ENCODE data around the gene ABHD2. TPM values are rescaled to one million over a fixed set of nuclear protein-coding genes. Genes with fewer than 3 reads are reported as not detected.

The ABHD2 gene
- total RNA-seq, 2 donors from 2014 or later: 88.7 to 142 TPM

GRCh38 chr15:89177633-89178306 is 89.5 kb downstream of the ABHD2 start:
- DNase-seq (ENCODE audit: low spot score): no peak
- intact Hi-C loops (cut with DNase I): loop anchor here (2.0 to 5.0 kb wide), 3 partner anchors 120 to 270 kb away; no protein-coding TSS in a partner anchor

DNA sequence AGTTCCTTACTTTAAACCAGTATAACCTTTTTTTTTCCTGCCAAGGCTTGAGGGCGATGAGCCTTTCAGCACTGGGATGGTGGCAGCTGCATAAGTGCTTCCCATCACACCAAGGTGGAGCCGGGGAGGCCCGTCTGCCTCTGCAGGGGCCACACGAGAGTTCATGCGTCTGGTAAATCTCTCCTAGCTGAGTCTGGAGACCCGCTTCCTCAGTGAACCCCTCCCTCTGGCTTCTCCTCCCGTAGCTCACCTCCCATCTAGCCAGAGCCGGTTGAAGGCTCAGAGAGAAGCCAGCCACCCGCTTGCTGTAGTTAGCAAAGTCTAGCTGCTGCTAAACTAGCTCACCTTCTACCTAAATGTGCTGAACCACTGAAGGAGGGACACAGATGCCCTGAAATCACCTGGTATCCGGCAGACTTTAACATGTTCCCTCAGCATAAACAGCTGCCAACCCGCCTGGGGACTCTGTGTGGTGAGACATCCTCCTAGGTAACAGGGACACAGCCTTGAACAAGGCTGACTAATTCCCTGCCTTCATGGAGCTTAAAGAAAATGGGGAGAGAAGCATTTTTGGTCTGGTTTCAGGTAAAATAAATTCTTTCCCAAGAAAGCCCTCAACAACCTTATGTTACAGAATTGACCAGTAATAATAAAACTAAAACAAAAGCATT is 90.2 kb downstream of the ABHD2 start:
- intact Hi-C loops (cut with DNase I): loop anchor here (5.0 kb wide), 2 partner anchors 121 to 271 kb away; no protein-coding TSS in a partner anchor
- no peak for DNase-seq (ENCODE audit: low spot score)

GRCh38 chr15:89179966-89180875 is 92.0 kb downstream of the ABHD2 start:
- DNase-seq (ENCODE audit: low spot score): no peak
- intact Hi-C loops (cut with DNase I): loop anchor here (5.0 kb wide), 2 partner anchors 123 to 273 kb away; no protein-coding TSS in a partner anchor

- DNase-seq (ENCODE audit: low spot score): no peak
- intact Hi-C loops (cut with DNase I): no loop called here
Observed at GRCh38 chr15:89184357-89184756, 96.1 kb downstream of the ABHD2 start.

- intact Hi-C loops (cut with DNase I): no loop called here
- no peak for DNase-seq (ENCODE audit: low spot score)
Observed at GRCh38 chr15:89184886-89185526, 96.8 kb downstream of the ABHD2 start.

GRCh38 chr15:89186803-89187202 is 98.5 kb downstream of the ABHD2 start:
- intact Hi-C loops (cut with DNase I): no loop called here
- no peak for DNase-seq (ENCODE audit: low spot score)

- no peak for DNase-seq (ENCODE audit: low spot score)
- intact Hi-C loops (cut with DNase I): no loop called here
Observed at GRCh38 chr15:89187301-89187985, 99.2 kb downstream of the ABHD2 start.

GRCh38 chr15:89187986-89188514 is 99.8 kb downstream of the ABHD2 start:
- intact Hi-C loops (cut with DNase I): no loop called here
- DNase-seq (ENCODE audit: low spot score): no peak

DNA sequence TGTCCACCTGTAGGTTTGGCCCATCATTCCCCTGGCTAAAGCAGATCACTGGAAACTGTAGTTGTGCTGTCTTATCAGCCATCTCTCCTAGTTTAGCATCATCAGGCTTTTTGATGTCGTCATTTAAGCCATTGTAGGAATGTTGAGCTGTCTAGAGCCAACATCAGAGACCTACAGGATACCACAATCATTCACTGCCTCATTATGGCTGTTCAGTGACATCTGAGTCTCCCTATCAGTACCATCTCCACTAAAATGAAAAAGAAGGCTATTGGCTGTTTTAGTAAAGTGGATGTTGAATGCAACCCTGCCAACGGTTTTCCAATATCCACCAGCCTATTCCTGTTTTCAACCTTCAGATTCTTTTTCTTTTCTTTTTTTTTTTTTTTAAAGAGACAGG is 103.9 kb downstream of the ABHD2 start:
- no peak for DNase-seq (ENCODE audit: low spot score)
- intact Hi-C loops (cut with DNase I): no loop called here

DNA sequence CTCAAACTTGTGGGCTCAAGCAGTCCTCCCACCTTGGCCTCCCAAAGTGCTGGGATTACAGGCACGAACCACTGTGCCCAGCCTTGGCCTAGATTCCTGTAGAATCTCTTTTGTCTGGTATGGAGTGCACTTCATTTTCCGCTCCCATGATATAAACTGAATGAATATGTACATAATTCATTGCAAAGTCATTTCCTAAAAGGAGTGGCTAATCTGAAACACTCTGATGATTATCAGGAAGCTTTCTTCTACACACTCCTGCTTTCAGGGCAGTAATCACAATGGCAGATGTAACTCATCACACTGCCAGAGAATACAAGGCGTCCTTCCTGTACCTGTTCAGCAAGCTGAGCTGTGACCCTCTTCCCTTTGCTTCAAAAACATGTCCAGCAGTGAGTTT is 104.5 kb downstream of the ABHD2 start:
- intact Hi-C loops (cut with DNase I): no loop called here
- no peak for DNase-seq (ENCODE audit: low spot score)

GRCh38 chr15:89194608-89195007 is 106.4 kb downstream of the ABHD2 start:
- intact Hi-C loops (cut with DNase I): no loop called here

DNA sequence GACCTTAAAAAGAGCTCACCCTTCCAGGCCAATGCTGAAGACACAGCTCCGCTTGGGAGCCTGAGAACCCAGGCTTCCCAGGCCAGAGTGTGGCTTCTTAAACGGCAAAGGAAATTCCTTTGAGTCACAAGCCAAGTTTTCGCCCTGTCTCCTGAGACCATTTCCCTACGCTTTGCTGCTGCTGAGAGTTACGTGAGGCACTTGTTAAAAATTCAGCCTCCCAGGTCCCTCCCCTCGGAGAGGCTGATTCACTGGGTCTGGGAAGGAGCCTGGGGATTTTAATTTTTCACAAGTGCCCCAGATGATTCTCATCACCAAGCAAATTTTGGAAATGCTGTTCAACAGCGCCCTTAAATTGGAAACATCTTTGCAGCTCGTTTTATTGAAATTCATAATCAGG is 107.6 kb downstream of the ABHD2 start:
- no peak for DNase-seq (ENCODE audit: low spot score)
- intact Hi-C loops (cut with DNase I): no loop called here

More at GRCh38 chr15:89194608-89195007, 106.4 kb downstream of the ABHD2 start:
- no peak for DNase-seq (ENCODE audit: low spot score)

- intact Hi-C loops (cut with DNase I): no loop called here
- no peak for DNase-seq (ENCODE audit: low spot score)
Observed at GRCh38 chr15:89196241-89196640, 108.0 kb downstream of the ABHD2 start.

- no peak for DNase-seq (ENCODE audit: low spot score)
- intact Hi-C loops (cut with DNase I): no loop called here
Observed at GRCh38 chr15:89196994-89197393, 108.7 kb downstream of the ABHD2 start.

DNA sequence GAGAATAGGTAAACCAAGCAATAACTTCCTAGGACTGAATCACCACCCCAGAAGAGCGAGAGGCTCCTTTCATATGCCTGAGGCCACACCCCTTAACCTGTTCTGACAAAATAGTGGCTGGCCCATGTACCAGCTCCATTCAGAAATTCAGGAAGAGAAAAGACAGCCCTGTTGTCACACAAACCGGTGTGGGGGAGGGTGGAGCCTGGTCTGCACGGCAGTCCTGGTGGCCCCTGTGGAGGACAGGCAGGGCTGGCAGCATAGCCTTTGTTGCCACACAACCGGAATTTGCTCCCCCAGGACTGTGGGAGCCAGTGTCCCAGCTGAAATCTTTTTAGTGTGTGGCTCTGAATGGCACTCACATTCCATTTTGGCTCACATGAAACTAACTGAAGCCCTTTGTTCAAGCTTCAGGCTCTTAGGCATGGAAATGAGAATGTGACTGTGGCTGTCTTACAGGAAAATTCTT is 109.3 kb downstream of the ABHD2 start:
- DNase-seq (ENCODE audit: low spot score): no peak

DNA sequence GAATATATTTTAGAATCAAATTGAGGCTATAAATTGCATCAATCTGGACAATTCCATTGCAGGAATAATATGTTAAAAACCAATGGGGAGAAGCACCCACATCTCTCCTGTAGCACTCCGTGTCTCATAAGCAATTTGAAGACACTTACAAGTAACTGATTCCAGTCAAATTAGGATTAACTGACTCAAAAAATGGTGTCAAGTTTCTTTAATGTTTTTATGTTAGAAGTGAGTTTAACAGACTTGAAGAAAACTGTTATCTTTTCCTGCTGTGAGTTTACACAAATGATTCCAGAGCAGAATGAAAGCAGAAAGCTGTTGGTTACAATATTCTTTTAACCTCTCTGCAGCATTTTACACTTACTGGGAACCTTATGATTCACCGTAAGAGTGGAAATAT is 109.9 kb downstream of the ABHD2 start:
- intact Hi-C loops (cut with DNase I): no loop called here
- DNase-seq (ENCODE audit: low spot score): no peak

More for the DNA sequence above, 109.3 kb downstream of the ABHD2 start:
- intact Hi-C loops (cut with DNase I): no loop called here

GRCh38 chr15:89198934-89199333 is 110.7 kb downstream of the ABHD2 start:
- intact Hi-C loops (cut with DNase I): no loop called here
- DNase-seq (ENCODE audit: low spot score): no peak

DNA sequence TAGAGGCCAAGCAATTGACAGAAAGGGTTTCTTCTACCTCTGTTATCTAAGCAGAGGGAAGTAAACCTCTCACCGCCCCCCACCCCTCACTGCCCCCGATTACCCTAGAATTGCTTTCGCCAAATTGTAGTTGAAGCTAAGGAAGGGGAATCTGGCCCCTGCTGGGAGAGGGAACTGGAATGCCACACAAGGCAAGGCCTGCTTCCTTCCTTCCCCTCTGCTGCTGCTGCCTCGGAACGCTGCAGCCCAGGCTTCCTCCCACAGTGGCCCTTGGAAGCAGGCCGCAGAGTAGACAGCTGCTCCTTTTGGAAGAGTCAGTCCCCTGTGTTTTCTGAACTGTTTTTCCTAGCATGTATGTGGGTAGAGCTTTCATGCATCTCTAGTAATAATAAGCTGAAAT is 111.5 kb downstream of the ABHD2 start:
- intact Hi-C loops (cut with DNase I): no loop called here
- DNase-seq (ENCODE audit: low spot score): no peak
